IMR-90 (cell line): Measurements from ENCODE around the gene TMEM271. TPM values are rescaled to one million over a fixed set of nuclear protein-coding genes. Genes with fewer than 3 reads are reported as not detected.

Source experiments
- ATAC-seq: fragments of 200-7000 bp; cut with Tn5 transposase; 2 replicates; pipeline ENCODE4 v1.9.1; 2020; ENCODE audit warnings: low read depth, mild to moderate bottlenecking, moderate library complexity
- BruUV-seq: library from RNA; stranded (reverse); fragments of 400-500 nt; replicated peaks from 2 replicates; lab custom pipeline; 2021; lab: Mats Ljungman, UMichigan
- CTCF ChIA-PET: fragments of 300-600 bp; formaldehyde crosslinking; extraction: SDS; loops from one replicate; lab custom pipeline; 2021; ENCODE audit warnings: antibody characterized with exemption; lab: Yijun Ruan, JAX
- POLR2A ChIA-PET: fragments of 300-600 bp; sonication (Branson Sonifier 250); formaldehyde crosslinking; loops from one replicate; lab custom pipeline; 2022; ENCODE audit warnings: antibody characterized with exemption; ENCODE audit not compliant: unreplicated experiment; lab: Charles Lee
- DNase-seq: peaks from one replicate; pipeline ENCODE4 v3.0.0; 2013
- H2AFZ ChIP-seq: replicated peaks from 2 replicates; pipeline ENCODE3; 2013; ENCODE audit warnings: low read length, mild to moderate bottlenecking; ENCODE audit not compliant: poor library complexity
- H2AK5ac ChIP-seq: 2 replicates; pipeline ENCODE4 v1.6.1; 2013; ENCODE audit warnings: low read depth, low read length, inconsistent platforms
- H2AK9ac ChIP-seq: replicated peaks from 2 replicates; pipeline ENCODE3; 2013; ENCODE audit warnings: mild to moderate bottlenecking, low read depth, low read length, moderate library complexity; ENCODE audit not compliant: poor library complexity
- H2BK120ac ChIP-seq: 2 replicates; pipeline ENCODE4 v1.6.1; 2013; ENCODE audit warnings: low read depth, low read length, inconsistent platforms
- H2BK15ac ChIP-seq: 3 replicates; pipeline ENCODE4 v1.6.1; 2013; ENCODE audit warnings: low read depth, low read length, inconsistent platforms
- H2BK20ac ChIP-seq: 2 replicates; pipeline ENCODE4 v1.6.1; 2013; ENCODE audit warnings: low read depth, mild to moderate bottlenecking, inconsistent platforms, low read length, moderate library complexity
- H2BK5ac ChIP-seq: 2 replicates; pipeline ENCODE4 v1.6.1; 2013; ENCODE audit warnings: mild to moderate bottlenecking, low read depth, low read length, inconsistent platforms; ENCODE audit not compliant: poor library complexity, severe bottlenecking
- H3K14ac ChIP-seq: replicated peaks from 2 replicates; pipeline ENCODE4 v1.6.1; 2013; ENCODE audit warnings: low read depth, low read length, inconsistent platforms
- H3K18ac ChIP-seq: 2 replicates; pipeline ENCODE4 v1.6.1; 2013; ENCODE audit warnings: low read depth, low read length, control low read depth
- H3K23ac ChIP-seq: 2 replicates; pipeline ENCODE4 v1.6.1; 2013; ENCODE audit warnings: low read depth, low read length, inconsistent platforms
- H3K27ac ChIP-seq: 2 replicates; pipeline ENCODE4 v1.5.1; 2013; ENCODE audit warnings: mild to moderate bottlenecking, control low read depth, low read length; ENCODE audit not compliant: insufficient read depth
- H3K27me3 ChIP-seq: 2 replicates; pipeline ENCODE4 v1.6.1; 2013; ENCODE audit warnings: low read length; ENCODE audit not compliant: control insufficient read depth, insufficient read depth
- H3K36me3 ChIP-seq: 2 replicates; pipeline ENCODE4 v1.6.1; 2013; ENCODE audit warnings: low read length, mixed read lengths; ENCODE audit not compliant: control insufficient read depth, insufficient read depth
- H3K4ac ChIP-seq: 2 replicates; pipeline ENCODE4 v1.6.1; 2013; ENCODE audit warnings: low read depth, low read length, inconsistent platforms
- H3K4me1 ChIP-seq: 2 replicates; pipeline ENCODE4 v1.6.1; 2013; ENCODE audit warnings: low read length, mixed read lengths; ENCODE audit not compliant: control insufficient read depth, insufficient read depth
- H3K4me2 ChIP-seq: 2 replicates; pipeline ENCODE4 v1.6.1; 2013; ENCODE audit warnings: low read depth, mild to moderate bottlenecking, control low read depth, low read length, moderate library complexity
- H3K4me3 ChIP-seq: 2 replicates; pipeline ENCODE4 v1.5.1; 2013; ENCODE audit warnings: low read depth, mild to moderate bottlenecking, control low read depth, low read length, moderate library complexity; ENCODE audit not compliant: insufficient read depth
- H3K56ac ChIP-seq: 2 replicates; pipeline ENCODE4 v1.6.1; 2013; ENCODE audit warnings: low read length, inconsistent platforms; ENCODE audit not compliant: insufficient read depth; ENCODE audit errors: extremely low read depth
- H3K79me1 ChIP-seq, 2 experiments: 2 replicates each; pipeline ENCODE4 v1.6.1; 2013; ENCODE audit warnings: low read length in 2 of 2, inconsistent platforms in 1 of 2, low read depth in 1 of 2
- H3K9ac ChIP-seq: 2 replicates; pipeline ENCODE4 v1.6.1; 2013; ENCODE audit warnings: low read depth, low read length, control low read depth
- H3K9me1 ChIP-seq: 2 replicates; pipeline ENCODE4 v1.6.1; 2013; ENCODE audit warnings: low read length, inconsistent platforms; ENCODE audit not compliant: insufficient read depth
- H3K9me3 ChIP-seq: 2 replicates; pipeline ENCODE4 v1.6.1; 2013; ENCODE audit warnings: low read length; ENCODE audit not compliant: control insufficient read depth, insufficient read depth
- H4K20me1 ChIP-seq: 2 replicates; pipeline ENCODE4 v1.6.1; 2013; ENCODE audit warnings: low read length, inconsistent platforms; ENCODE audit not compliant: insufficient read depth
- H4K5ac ChIP-seq: 2 replicates; pipeline ENCODE4 v1.6.1; 2013; ENCODE audit warnings: mild to moderate bottlenecking, low read depth, low read length, control low read depth
- H4K8ac ChIP-seq, 2 experiments: 2 replicates each; pipeline ENCODE4 v1.6.1; 2013; ENCODE audit warnings: low read depth in 2 of 2, low read length in 2 of 2, control low read depth in 1 of 2, inconsistent platforms in 1 of 2
- H4K91ac ChIP-seq: 2 replicates; pipeline ENCODE4 v1.6.1; 2013; ENCODE audit warnings: low read depth, low read length, inconsistent platforms; ENCODE audit not compliant: insufficient read depth
- BHLHE40 ChIP-seq: fragments of 150-350 bp; IDR thresholded peaks from 2 replicates; pipeline ENCODE4 v1.6.1; 2016; ENCODE audit warnings: mild to moderate bottlenecking, low read depth, low read length
- CEBPB ChIP-seq: IDR thresholded peaks from 2 replicates; pipeline ENCODE4 v1.6.1; 2012; ENCODE audit warnings: low read depth, low read length, improper control_type of control experiment
- CHD1 ChIP-seq: IDR thresholded peaks from 2 replicates; pipeline ENCODE4 v1.6.1; 2012; ENCODE audit warnings: low read depth, low read length, improper control_type of control experiment
- CTCF ChIP-seq: conservative IDR thresholded peaks from 2 replicates; pipeline ENCODE4 v1.5.1; 2012; ENCODE audit warnings: mild to moderate bottlenecking, low read depth, low read length, improper control_type of control experiment
- ELK1 ChIP-seq: fragments of 150-350 bp; IDR thresholded peaks from 2 replicates; pipeline ENCODE4 v1.6.1; 2016; ENCODE audit warnings: low read depth, mild to moderate bottlenecking, low read length, moderate library complexity, borderline replicate concordance
- FOS ChIP-seq: fragments of 150-350 bp; IDR thresholded peaks from 2 replicates; pipeline ENCODE4 v1.6.1; 2016; ENCODE audit warnings: low read depth, low read length
- MAFK ChIP-seq: IDR thresholded peaks from 2 replicates; pipeline ENCODE4 v1.6.1; 2012; ENCODE audit warnings: low read depth, low read length, improper control_type of control experiment
- MAZ ChIP-seq: IDR thresholded peaks from 2 replicates; pipeline ENCODE4 v1.6.1; 2012; ENCODE audit warnings: low read depth, mild to moderate bottlenecking, low read length, improper control_type of control experiment, moderate library complexity, borderline replicate concordance
- MXI1 ChIP-seq: IDR thresholded peaks from 2 replicates; pipeline ENCODE4 v1.6.1; 2012; ENCODE audit warnings: low read depth, mild to moderate bottlenecking, low read length, moderate library complexity, borderline replicate concordance
- POLR2A ChIP-seq: IDR thresholded peaks from 2 replicates; pipeline ENCODE4 v1.6.1; 2012; ENCODE audit warnings: mild to moderate bottlenecking, low read depth, low read length
- RCOR1 ChIP-seq: IDR thresholded peaks from 2 replicates; pipeline ENCODE4 v1.6.1; 2012; ENCODE audit warnings: mild to moderate bottlenecking, low read length, improper control_type of control experiment; ENCODE audit not compliant: insufficient replicate concordance
- SMC3 ChIP-seq: fragments of 150-350 bp; IDR thresholded peaks from 2 replicates; pipeline ENCODE4 v1.6.1; 2016; ENCODE audit warnings: low read depth, mild to moderate bottlenecking, antibody characterized with exemption, low read length, moderate library complexity
- USF2 ChIP-seq: fragments of 150-350 bp; IDR thresholded peaks from 2 replicates; pipeline ENCODE4 v1.6.1; 2017; ENCODE audit warnings: mild to moderate bottlenecking, antibody characterized with exemption, low read length, low read depth
- WGBS, 2 experiments: methylation state at CpG; one replicate each; pipeline versions ENCODE4 v1.1.5 to v1.1.7; 2013; ENCODE audit warnings: missing lambda C conversion rate in 2 of 2; ENCODE audit not compliant: insufficient read length in 1 of 2; ENCODE audit errors: extremely low coverage in 2 of 2; 5-methylcytosine and 5-hydroxymethylcytosine counted together
- dilution Hi-C: fragments of 300-500 bp; cut with HindIII; formaldehyde crosslinking; loops from one replicate; pipeline ENCODE4 v1.14.3; 2018; ENCODE audit warnings: low sequenced_read_pairs; ENCODE audit not compliant: unreplicated experiment
- in situ Hi-C: fragments of 300-500 bp; cut with MboI; formaldehyde crosslinking; loops from 3 replicates; pipeline ENCODE4 v1.14.3; 2019; ENCODE audit warnings: low sequenced_read_pairs, inconsistent platforms, mixed read lengths
- intact Hi-C: fragments of 100-400 bp; cut with micrococcal nuclease; formaldehyde crosslinking; loops from 2 replicates; pipeline ENCODE4 v1.10.0; 2022
- polyA plus RNA-seq, 3 experiments: library from polyadenylated mRNA; depleted of rRNA; stranded (reverse); fragments of >200 nt; gene quantifications; 2 replicates each; pipeline ENCODE4 v1.2.3, GENCODE V29; 2012; ENCODE audit warnings: low replicate concordance in 1 of 3
- total RNA-seq: library from RNA; depleted of rRNA; stranded (reverse); fragments of >200 nt; gene quantifications from 2 replicates; pipeline ENCODE4 v1.2.3, GENCODE V29; 2012

TMEM271 gene
- total and polyA plus RNA-seq, 2 of the 4 experiments (the other 2 are of a cell fraction): not detected

- H2BK5ac ChIP-seq: no peak overlapping the region
- no peak overlapping the region for H3K27ac ChIP-seq
- H3K36me3 ChIP-seq: no peaks in the 10 kb centered on the region
- H3K14ac ChIP-seq: no peak overlapping the region
- H2BK120ac ChIP-seq: no peak overlapping the region
- TF ChIP-seq CEBPB (no peak), SMC3 (no peak), FOS (no peak), MXI1 (no peak), USF2 (no peak), MAFK (no peak), MAZ (no peak), RCOR1 (no peak), CTCF (no peak), BHLHE40 (no peak), ELK1 (no peak), POLR2A (no peak), CHD1 (no peak)
- BruUV-seq: no TSS peak
- no peak overlapping the region for H4K91ac ChIP-seq
- dilution Hi-C loops: no loop called here
- 60% methylated on average over 5 of the region's 8 CpGs; no CpG with 5 or more reads in 1 of the 2 experiments for WGBS, 2 experiments
- H3K23ac ChIP-seq: no peak overlapping the region
- DNase-seq (no peak), ATAC-seq (no peak)
- no peak overlapping the region for H3K4me2 ChIP-seq
- H2AK9ac ChIP-seq: no peak overlapping the region
- in situ Hi-C loops: no loop called here
- H3K4ac ChIP-seq: no peak overlapping the region
- H3K4me1 ChIP-seq: no peaks in the 10 kb centered on the region
- H4K8ac ChIP-seq: no peak overlapping the region
- no peak overlapping the region for H3K9ac ChIP-seq
- no peak overlapping the region for H4K5ac ChIP-seq
- 0 out of 2 replicates have a peak, but pooled peaks cover 2% of the 10 kb centered on the region for H3K27me3 ChIP-seq
- H3K56ac ChIP-seq: no peak overlapping the region
- no peaks in the 10 kb centered on the region for H3K79me1 ChIP-seq
- peaks cover 2% of the 10 kb centered on the region; the same call in 1 of the 2 replicates for H3K9me3 ChIP-seq
- no peak overlapping the region for H3K4me3 ChIP-seq
- POLR2A ChIA-PET: no interaction called here
- no peaks in the 10 kb centered on the region for H4K20me1 ChIP-seq
- no peak overlapping the region for H2BK15ac ChIP-seq
- no peak overlapping the region for H2AFZ ChIP-seq
- CTCF ChIA-PET: no interaction called here
- H3K9me1 ChIP-seq: no peaks in the 10 kb centered on the region
- H3K18ac ChIP-seq: no peak overlapping the region
- intact Hi-C loops: no loop called here
- no peak overlapping the region for H2BK20ac ChIP-seq
- no peak overlapping the region for H2AK5ac ChIP-seq
Observed at GRCh38 chr4:609400-610050, 33.4 kb upstream of the TMEM271 start.
